Liver (tissue), 2 donors: Measurements from ENCODE around the gene CNGA4.

Experiments used
- EGR1 ChIP-seq, 2 donors: IDR thresholded peaks; 2 replicates each; pipeline ENCODE4 v1.6.1; 2016 to 2018; ENCODE audit warnings: antibody characterized with exemption in 2 of 2, low read depth in 2 of 2
- HNF4G ChIP-seq: IDR thresholded peaks from 2 replicates; pipeline ENCODE4 v1.6.1; 2016; ENCODE audit warnings: antibody characterized with exemption
- RXRA ChIP-seq, 2 donors: IDR thresholded peaks; 2 replicates each; pipeline ENCODE4 v1.6.1; 2017 to 2018; ENCODE audit warnings: antibody characterized with exemption in 2 of 2, mild to moderate bottlenecking in 1 of 2
- TF ChIP-seq, protein P1 (sequence below): IDR thresholded peaks from 2 replicates; pipeline ENCODE4 v1.6.1; 2016; ENCODE audit warnings: antibody characterized with exemption
- donor health status: healthy.

- TF ChIP-seq, protein P1, sequence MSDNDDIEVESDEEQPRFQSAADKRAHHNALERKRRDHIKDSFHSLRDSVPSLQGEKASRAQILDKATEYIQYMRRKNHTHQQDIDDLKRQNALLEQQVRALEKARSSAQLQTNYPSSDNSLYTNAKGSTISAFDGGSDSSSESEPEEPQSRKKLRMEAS = no peak
- TF ChIP-seq EGR1 (IDR thresholded peaks at IDR 0.05; ENCODE audit: low read depth in 2 of 2) (no peak), HNF4G (no peak), RXRA (IDR thresholded peaks at IDR 0.05) (no peak)
Measured at GRCh38 chr11:6199174-6199810, 39.6 kb upstream of the CNGA4 start, which contains the start of gene OR52W1.
